Heart left ventricle (tissue), 16 donors: ENCODE results near the gene DNAJC17. TPM values are rescaled to one million over a fixed set of nuclear protein-coding genes. Genes with fewer than 3 reads are reported as not detected.

Experiments used
- ATAC-seq, 4 donors: fragments of 200-7000 bp; cut with Tn5 transposase; one replicate each; pipeline ENCODE4 v1.9.1; 2020 to 2022; ENCODE audit warnings: moderate library complexity in 4 of 4, mild to moderate bottlenecking in 3 of 4, moderate number of reproducible peaks in 1 of 4
- DNase-seq, 5 donors: peaks; one replicate each; pipeline ENCODE4 v3.0.0-alpha.2; 2020
- H3K27ac ChIP-seq, 12 donors: fragments of 200-600 bp; sonication (generic) in 4 of 12; one replicate each; pipeline versions ENCODE4 v1.5.0 to v1.8.0; 2016 to 2022; ENCODE audit warnings: mild to moderate bottlenecking in 2 of 12
- H3K27me3 ChIP-seq, 9 donors: fragments of 200-600 bp; sonication (generic) in 2 of 9; one replicate each; pipeline versions ENCODE4 v1.5.1 to v1.8.0; 2016 to 2022; ENCODE audit warnings: mild to moderate bottlenecking in 3 of 9
- H3K36me3 ChIP-seq, 9 donors: fragments of 200-600 bp; sonication (generic) in 2 of 9; one replicate each; pipeline versions ENCODE4 v1.5.0 to v1.8.0; 2018 to 2022; ENCODE audit warnings: mild to moderate bottlenecking in 2 of 9
- H3K4me1 ChIP-seq, 12 donors: fragments of 200-600 bp; sonication (generic) in 4 of 12; one replicate each; pipeline versions ENCODE4 v1.5.0 to v1.8.0; 2016 to 2022; ENCODE audit warnings: mild to moderate bottlenecking in 3 of 12
- H3K4me3 ChIP-seq, 12 donors: fragments of 200-600 bp; sonication (generic) in 4 of 12; one replicate each; pipeline versions ENCODE4 v1.5.0 to v1.8.0; 2017 to 2022; ENCODE audit warnings: mild to moderate bottlenecking in 9 of 12, moderate library complexity in 4 of 12
- H3K9me3 ChIP-seq, 12 donors: fragments of 200-600 bp; sonication (generic) in 4 of 12; one replicate each; pipeline versions ENCODE4 v1.5.0 to v1.8.0; 2016 to 2022; ENCODE audit warnings: mild to moderate bottlenecking in 1 of 12
- POLR2A ChIP-seq, 2 donors: fragments of 450-650 bp; IDR thresholded peaks; one replicate each; pipeline ENCODE4 v1.6.1; 2017; ENCODE audit warnings: antibody characterized with exemption in 2 of 2, mild to moderate bottlenecking in 2 of 2, moderate library complexity in 2 of 2
- WGBS, 4 donors: extraction: QIAGEN DNeasy Blood & Tissue Kit in 2 of 4; methylation state at CpG; one replicate each; pipeline versions ENCODE4 v1.1.5 to v1.1.7; 2013 to 2018; 5-methylcytosine and 5-hydroxymethylcytosine counted together
- intact Hi-C, 10 donors: fragments of 100-400 bp; cut with DNase I; formaldehyde crosslinking; loops; one replicate each; pipeline versions ENCODE4 v1.11.1 to v1.14.2; 2022
- polyA plus RNA-seq, 2 donors: library from polyadenylated mRNA; stranded (reverse); fragments of 200-250 nt; gene quantifications; one replicate each; pipeline ENCODE4 v1.2.3, GENCODE V29; 2013
- total RNA-seq, 9 donors: library from RNA; depleted of rRNA in 2 of 9; stranded (reverse); fragments of >200 nt in 2 of 9; fragmentation: NEBNext Ultra II Directional in 3 of 9; extraction: Animal tissue kit (Norgen Biotek cat#: 25700) in 3 of 9; gene quantifications; one replicate each; pipeline versions ENCODE4 v1.1.0 to v1.2.4, GENCODE V29; 2016 to 2023
- TF ChIP-seq, protein P1 (sequence below), 12 donors: fragments of 200-600 bp; sonication (generic) in 4 of 12; IDR thresholded peaks; one replicate each; pipeline versions ENCODE4 v1.5.0 to v1.8.0; 2018 to 2022; ENCODE audit warnings: antibody characterized with exemption in 12 of 12, mild to moderate bottlenecking in 5 of 12
- donor health status: ischemic (EF 13 %, LVEDD 7.1; RV severe dilation, severe dysfunction).
- donor health status: healthy with polysubstance abuse.
- donor health status: DM: no; HTN: yes; CAD: no.
- donor health status: DM: no; HTN: no; CAD: no.
- donor health status: ischemic (EF 25% LVEDD 6.9; RV normal size, moderate dysfunction).
- donor health status: ischemic (EF 25% LVEDD 5.7; RV mildly dilated, moderate dysfunction).
- donor health status: healthy.
- donor health status: DM: yes; HTN: yes; CAD: no.
- donor health status: ischemic (EF 35%, LVEDD 5.7; RV mildly dilated, moderate dysfunction).
- donor health status: nonischemic (EF 11% LVEDD 7.7; RV severe dilation, severe dysfunction).
- donor health status: DM: yes; HTN: yes; CAD: no.
- donor health status: PGD.
- donor health status: ischemic (EF 29% LVEDD 5.4; RV normal size, mild dysfunction).
- donor health status: nonischemic (EF 23%, LVEDD 6.1; RV moderate dilation, normal function).

DNAJC17 gene
- total and polyA plus RNA-seq, 11 donors, result 7.6 to 29.9 (median 15.7) TPM

DNA sequence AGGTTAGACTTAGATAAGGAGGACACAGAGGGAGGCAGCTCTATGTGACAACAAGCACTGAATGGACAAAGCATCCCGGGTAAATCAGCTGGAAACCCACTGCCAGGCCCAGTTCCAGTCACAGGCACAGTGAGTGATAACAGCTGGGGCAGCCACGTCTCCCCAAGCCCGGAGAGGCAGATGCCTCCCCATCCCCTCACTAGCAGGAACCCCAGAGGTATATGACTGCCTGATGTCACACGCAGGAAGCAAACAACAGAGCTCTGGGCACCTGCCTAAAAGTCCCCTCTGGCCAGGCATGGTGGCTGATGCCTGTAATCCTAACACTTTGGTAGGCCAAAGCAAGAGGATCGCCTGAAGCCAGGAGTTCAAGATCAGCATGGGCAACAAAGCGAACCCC, 19.3 kb downstream of the DNAJC17 start:
- WGBS, 4 donors, result 60 to 72% (median 69%) methylated on average over 5 to 6 of the region's 6 CpGs
- intact Hi-C loops, result no loop called here

GRCh38 chr15:40787344-40787841, 19.9 kb downstream of the DNAJC17 start:
- peak overlapping the region in 1 of 12 donors; percentile 15 for H3K27ac ChIP-seq
- DNase-seq (no peak), ATAC-seq (peak in 2 of 4 donors; percentile 36 to 43)
- no peak for TF ChIP-seq POLR2A (IDR thresholded peaks at IDR 0.05)
- TF ChIP-seq, protein P1, sequence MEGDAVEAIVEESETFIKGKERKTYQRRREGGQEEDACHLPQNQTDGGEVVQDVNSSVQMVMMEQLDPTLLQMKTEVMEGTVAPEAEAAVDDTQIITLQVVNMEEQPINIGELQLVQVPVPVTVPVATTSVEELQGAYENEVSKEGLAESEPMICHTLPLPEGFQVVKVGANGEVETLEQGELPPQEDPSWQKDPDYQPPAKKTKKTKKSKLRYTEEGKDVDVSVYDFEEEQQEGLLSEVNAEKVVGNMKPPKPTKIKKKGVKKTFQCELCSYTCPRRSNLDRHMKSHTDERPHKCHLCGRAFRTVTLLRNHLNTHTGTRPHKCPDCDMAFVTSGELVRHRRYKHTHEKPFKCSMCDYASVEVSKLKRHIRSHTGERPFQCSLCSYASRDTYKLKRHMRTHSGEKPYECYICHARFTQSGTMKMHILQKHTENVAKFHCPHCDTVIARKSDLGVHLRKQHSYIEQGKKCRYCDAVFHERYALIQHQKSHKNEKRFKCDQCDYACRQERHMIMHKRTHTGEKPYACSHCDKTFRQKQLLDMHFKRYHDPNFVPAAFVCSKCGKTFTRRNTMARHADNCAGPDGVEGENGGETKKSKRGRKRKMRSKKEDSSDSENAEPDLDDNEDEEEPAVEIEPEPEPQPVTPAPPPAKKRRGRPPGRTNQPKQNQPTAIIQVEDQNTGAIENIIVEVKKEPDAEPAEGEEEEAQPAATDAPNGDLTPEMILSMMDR (IDR thresholded peaks at IDR 0.05), result no peak
- H3K4me1 ChIP-seq, result peaks cover 0 to 25% (median 13%) of the 10 kb centered on the region in 12 donors
- WGBS, 4 donors, result 32 to 50% (median 43%) methylated on average over 4 of the region's 4 CpGs
- H3K36me3 ChIP-seq, result peaks cover 0 to 23% (median 16%) of the 10 kb centered on the region in 9 donors
- no peaks in the 10 kb centered on the region for H3K27me3 ChIP-seq
- H3K4me3 ChIP-seq, result no peak overlapping the region
- H3K9me3 ChIP-seq, result no peaks in the 10 kb centered on the region
- intact Hi-C loops, result no loop called here

More for the DNA sequence above, 19.3 kb downstream of the DNAJC17 start:
- Histone ChIP-seq H3K4me1 (peaks cover 0 to 25% (median 13%) of the 10 kb centered on the region in 12 donors), H3K27ac (peak overlapping the region in 1 of 12 donors; percentile 15), H3K27me3 (no peaks in the 10 kb centered on the region), H3K36me3 (peaks cover 0 to 25% (median 18%) of the 10 kb centered on the region in 9 donors), H3K4me3 (no peak overlapping the region), H3K9me3 (no peaks in the 10 kb centered on the region)
- DNase-seq (no peak), ATAC-seq (no peak)
- TF ChIP-seq POLR2A (IDR thresholded peaks at IDR 0.05), result no peak
- TF ChIP-seq, protein P1 (IDR thresholded peaks at IDR 0.05), result no peak

GRCh38 chr15:40785814-40786213, 21.5 kb downstream of the DNAJC17 start:
- no peak for TF ChIP-seq POLR2A (IDR thresholded peaks at IDR 0.05)
- TF ChIP-seq, protein P1 (IDR thresholded peaks at IDR 0.05), result no peak
- DNase-seq, result no peak
- peaks cover 0 to 8% (median 3%) of the 10 kb centered on the region in 9 donors for H3K36me3 ChIP-seq
- 93 to 96% (median 95%) methylated on average over 2 of the region's 2 CpGs for WGBS, 4 donors
- H3K4me1 ChIP-seq, result peaks cover 0 to 25% (median 13%) of the 10 kb centered on the region in 12 donors
- no peaks in the 10 kb centered on the region for H3K9me3 ChIP-seq
- no peaks in the 10 kb centered on the region for H3K27me3 ChIP-seq
- no peak overlapping the region for H3K4me3 ChIP-seq
- intact Hi-C loops, result no loop called here
- ATAC-seq, result no peak
- no peak overlapping the region for H3K27ac ChIP-seq

DNA sequence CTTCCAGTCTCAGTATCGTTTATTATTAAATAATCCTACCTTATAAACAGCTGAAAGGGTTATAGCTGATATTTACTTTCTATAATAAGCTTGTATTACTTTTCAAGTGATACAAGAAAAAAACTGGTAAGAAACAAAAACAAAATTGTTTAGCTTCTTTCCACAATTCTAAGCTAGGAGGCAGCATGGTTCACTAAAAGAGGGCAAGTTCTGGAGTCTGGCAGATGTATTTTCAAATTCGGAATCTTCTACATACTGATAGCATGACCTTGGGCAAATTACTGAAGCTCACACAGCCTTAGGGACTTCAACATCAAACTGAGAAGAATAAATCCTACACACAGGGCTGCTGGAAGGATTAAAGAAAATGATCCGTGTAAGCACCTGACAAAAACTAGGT, 22.1 kb downstream of the DNAJC17 start:
- TF ChIP-seq, protein P1 (IDR thresholded peaks at IDR 0.05), result no peak
- no peak for TF ChIP-seq POLR2A (IDR thresholded peaks at IDR 0.05)
- Histone ChIP-seq H3K4me1 (peaks cover 0 to 25% (median 13%) of the 10 kb centered on the region in 12 donors), H3K27ac (no peak overlapping the region), H3K4me3 (no peak overlapping the region), H3K27me3 (no peaks in the 10 kb centered on the region), H3K9me3 (no peaks in the 10 kb centered on the region), H3K36me3 (peaks cover 0 to 4% (median 0%) of the 10 kb centered on the region in 9 donors)
- 65 to 71% (median 70%) methylated on average over 3 of the region's 3 CpGs for WGBS, 4 donors
- DNase-seq, result no peak
- intact Hi-C loops, result no loop called here
- no peak for ATAC-seq
